ENCODE data around the gene GRIN3A.

- TF ChIP-seq REST (IDR thresholded peaks at IDR 0.05; ENCODE audit: low read depth): no peak
- TF ChIP-seq CREB1 (IDR thresholded peaks at IDR 0.05; ENCODE audit: low read depth): no peak
- no peak for TF ChIP-seq CEBPB (IDR thresholded peaks at IDR 0.05)
- TF ChIP-seq EP300 (IDR thresholded peaks at IDR 0.05; ENCODE audit: borderline replicate concordance): no peak
These were observed 864 bp upstream of the GRIN3A start for GRCh38 chr9:101739311-101739710.
